Caco-2 (cell line): ENCODE results near the gene GABRB1. TPM values are rescaled to one million over a fixed set of nuclear protein-coding genes. Genes with fewer than 3 reads are reported as not detected.
A peak's percentile ranks its signal among the peaks of the same experiment; 100 is the strongest.

ENCODE experiments used
- BruUV-seq: library from RNA; stranded (reverse); fragments of 400-500 nt; replicated peaks from 2 replicates; lab custom pipeline; 2021; lab: Mats Ljungman, UMichigan
- CTCF ChIA-PET: fragments of 300-600 bp; sonication (Branson Sonifier 250); formaldehyde crosslinking; loops from one replicate; lab custom pipeline; 2022; ENCODE audit warnings: antibody characterized with exemption; lab: Charles Lee
- POLR2A ChIA-PET: fragments of 300-600 bp; sonication (Branson Sonifier 250); formaldehyde crosslinking; loops from one replicate; lab custom pipeline; 2022; ENCODE audit warnings: antibody characterized with exemption; lab: Charles Lee
- DNase-seq, 2 experiments: peaks; one replicate each; pipeline versions ENCODE4 v3.0.0 to v3.0.0-alpha.2; 2020 to 2022
- H3K27me3 ChIP-seq: replicated peaks from 2 replicates; pipeline ENCODE4 v1.6.0; 2011; ENCODE audit warnings: low read length; ENCODE audit not compliant: control insufficient read depth, insufficient read depth
- H3K36me3 ChIP-seq: 2 replicates; pipeline ENCODE4 v1.5.1; 2011; ENCODE audit warnings: low read length; ENCODE audit not compliant: control insufficient read depth, insufficient read depth
- H3K4me1 ChIP-seq: fragments of 250-450 bp; sonication (Bioruptor Pico); 2 replicates; pipeline ENCODE4 v1.5.1; 2020; ENCODE audit warnings: mild to moderate bottlenecking
- H3K4me3 ChIP-seq: 2 replicates; pipeline ENCODE4 v1.5.1; 2011; ENCODE audit warnings: low read depth, mild to moderate bottlenecking, control low read depth, low read length
- H3K9me3 ChIP-seq: fragments of 250-450 bp; sonication (Bioruptor Pico); 2 replicates; pipeline ENCODE4 v1.5.1; 2020; ENCODE audit warnings: mild to moderate bottlenecking, moderate library complexity
- H3K27ac Mint-ChIP-seq: one replicate; pipeline ENCODE4 v1.8.0; 2022; ENCODE audit warnings: mixed read lengths; ENCODE audit not compliant: unreplicated experiment
- H3K27me3 Mint-ChIP-seq: one replicate; pipeline ENCODE4 v1.8.0; 2022; ENCODE audit warnings: mixed read lengths; ENCODE audit not compliant: insufficient read depth, unreplicated experiment
- H3K36me3 Mint-ChIP-seq: one replicate; pipeline ENCODE4 v1.8.0; 2022; ENCODE audit warnings: mild to moderate bottlenecking, mixed read lengths; ENCODE audit not compliant: insufficient read depth, unreplicated experiment
- H3K4me1 Mint-ChIP-seq: one replicate; pipeline ENCODE4 v1.8.0; 2022; ENCODE audit warnings: low read depth, mixed read lengths; ENCODE audit not compliant: unreplicated experiment
- H3K4me3 Mint-ChIP-seq: one replicate; pipeline ENCODE4 v1.8.0; 2022; ENCODE audit warnings: mild to moderate bottlenecking, moderate library complexity, mixed read lengths; ENCODE audit not compliant: unreplicated experiment
- H3K9me3 Mint-ChIP-seq: one replicate; pipeline ENCODE4 v1.8.0; 2022; ENCODE audit warnings: mixed read lengths; ENCODE audit not compliant: unreplicated experiment
- CTCF ChIP-seq, 2 experiments: fragments of 200-600 bp in 1 of 2; IDR thresholded peaks; 1 replicate in 1 of 2; 2 replicates in 1 of 2; pipeline versions ENCODE4 v1.5.1 to v1.8.0; 2011 to 2022; ENCODE audit warnings: antibody characterized with exemption in 1 of 2, control low read depth in 1 of 2, inconsistent platforms in 1 of 2, low read depth in 1 of 2, low read length in 1 of 2, mild to moderate bottlenecking in 1 of 2, moderate library complexity in 1 of 2; ENCODE audit not compliant: insufficient read depth in 1 of 2, severe bottlenecking in 1 of 2, unreplicated experiment in 1 of 2
- intact Hi-C: fragments of 100-400 bp; cut with micrococcal nuclease; formaldehyde crosslinking; loops from one replicate; pipeline ENCODE4 v1.10.0; 2022; ENCODE audit not compliant: unreplicated experiment
- total RNA-seq: library from RNA; stranded (reverse); gene quantifications from 2 replicates; pipeline ENCODE4 v1.2.3, GENCODE V29; 2022

The GABRB1 gene
- total RNA-seq, 1 experiment from 2014 or later: 10.3 TPM

GRCh38 chr4:47222276-47222675 lies 190.9 kb downstream of the GABRB1 start:
- Mint-ChIP-seq H3K4me1 (peaks cover 36% of the 10 kb centered on the region), H3K27me3 (no peaks in the 10 kb centered on the region), H3K9me3 (no peaks in the 10 kb centered on the region), H3K27ac (no peak overlapping the region), H3K36me3 (no peaks in the 10 kb centered on the region), H3K4me3 (no peak overlapping the region)
- no peak for TF ChIP-seq CTCF (IDR thresholded peaks at IDR 0.05; ENCODE audit: insufficient read depth in 1 of 2, low read depth in 1 of 2, low read length in 1 of 2, severe bottlenecking in 1 of 2, unreplicated experiment in 1 of 2)
- Histone ChIP-seq H3K36me3 (no peaks in the 10 kb centered on the region), H3K4me1 (peaks cover 38% of the 10 kb centered on the region), H3K9me3 (no peaks in the 10 kb centered on the region), H3K4me3 (no peak overlapping the region), H3K27me3 (no peaks in the 10 kb centered on the region)
- DNase-seq: peak; percentile 41 to 44
- CTCF ChIA-PET: no interaction called here
- BruUV-seq: no TSS peak
- POLR2A ChIA-PET: no interaction called here
- intact Hi-C loops: loop anchor here (1.0 to 5.0 kb wide), 2 partner anchors 32 to 40 kb away; no protein-coding TSS in a partner anchor

- TF ChIP-seq CTCF (IDR thresholded peaks at IDR 0.05; ENCODE audit: insufficient read depth in 1 of 2, low read depth in 1 of 2, low read length in 1 of 2, severe bottlenecking in 1 of 2, unreplicated experiment in 1 of 2): no peak
- ChIA-PET POLR2A (no interaction called here), CTCF (no interaction called here)
- intact Hi-C loops: loop anchor here (5.0 kb wide), 1 partner anchor 38 kb away; no protein-coding TSS in a partner anchor
- Mint-ChIP-seq H3K9me3 (no peaks in the 10 kb centered on the region), H3K4me3 (peak overlapping the region; percentile 9), H3K27me3 (no peaks in the 10 kb centered on the region), H3K36me3 (no peaks in the 10 kb centered on the region), H3K27ac (peak overlapping the region; percentile 52), H3K4me1 (peaks cover 36% of the 10 kb centered on the region)
- DNase-seq: peak in 1 of 2 experiments; percentile 27
- Histone ChIP-seq H3K9me3 (no peaks in the 10 kb centered on the region), H3K36me3 (no peaks in the 10 kb centered on the region), H3K4me3 (no peak overlapping the region), H3K4me1 (peaks cover 38% of the 10 kb centered on the region), H3K27me3 (no peaks in the 10 kb centered on the region)
- BruUV-seq: no TSS peak
These were observed 193.0 kb downstream of the GABRB1 start for GRCh38 chr4:47224361-47224760.

GRCh38 chr4:47235721-47236120 lies 204.4 kb downstream of the GABRB1 start:
- Histone ChIP-seq H3K36me3 (no peaks in the 10 kb centered on the region), H3K27me3 (no peaks in the 10 kb centered on the region), H3K4me3 (no peak overlapping the region), H3K4me1 (no peaks in the 10 kb centered on the region), H3K9me3 (no peaks in the 10 kb centered on the region)
- Mint-ChIP-seq H3K4me1 (no peaks in the 10 kb centered on the region), H3K27ac (no peak overlapping the region), H3K4me3 (no peak overlapping the region), H3K27me3 (no peaks in the 10 kb centered on the region), H3K9me3 (no peaks in the 10 kb centered on the region), H3K36me3 (no peaks in the 10 kb centered on the region)
- ChIA-PET POLR2A (no interaction called here), CTCF (interaction anchor here (0.7 kb wide), 1 partner anchor 238 kb away, joined by 3 read pairs; no protein-coding TSS in a partner anchor)
- no peak for DNase-seq
- no peak for TF ChIP-seq CTCF (IDR thresholded peaks at IDR 0.05; ENCODE audit: insufficient read depth in 1 of 2, low read depth in 1 of 2, low read length in 1 of 2, severe bottlenecking in 1 of 2, unreplicated experiment in 1 of 2)
- intact Hi-C loops: no loop called here
- BruUV-seq: no TSS peak
